GM12891 (cell line): ENCODE measurements around the gene DYNC1H1.

ENCODE experiments used
- DNase-seq: peaks from one replicate; pipeline ENCODE4 v3.0.0; 2011; ENCODE audit warnings: low spot score; ENCODE audit not compliant: insufficient read length
- FAIRE-seq: peaks from 2 replicates; lab custom pipeline; 2011; peaks lifted over from hg19 to GRCh38; lab: Jason Lieb, UNC
- PAX5 ChIP-seq: IDR thresholded peaks from 2 replicates; pipeline ENCODE4 v1.6.1; 2011; ENCODE audit warnings: low read length, moderate library complexity, mild to moderate bottlenecking; ENCODE audit not compliant: insufficient read depth, severe bottlenecking
- POLR2A ChIP-seq: IDR thresholded peaks from 2 replicates; pipeline ENCODE4 v1.6.1; 2011; ENCODE audit warnings: low read depth, low read length, control low read depth
- POLR2AphosphoS5 ChIP-seq: IDR thresholded peaks from 2 replicates; pipeline ENCODE4 v1.6.1; 2011; ENCODE audit warnings: low read depth, low read length, control low read depth
- POU2F2 ChIP-seq: IDR thresholded peaks from 2 replicates; pipeline ENCODE4 v1.6.1; 2011; ENCODE audit warnings: low read depth, mild to moderate bottlenecking, control low read depth, low read length, moderate library complexity
- SPI1 ChIP-seq: IDR thresholded peaks from 2 replicates; pipeline ENCODE4 v1.6.1; 2011; ENCODE audit warnings: low read depth, low read length, control low read depth
- TAF1 ChIP-seq: IDR thresholded peaks from 2 replicates; pipeline ENCODE4 v1.6.1; 2011; ENCODE audit warnings: low read depth, low read length, control low read depth

The DYNC1H1 gene

DNA sequence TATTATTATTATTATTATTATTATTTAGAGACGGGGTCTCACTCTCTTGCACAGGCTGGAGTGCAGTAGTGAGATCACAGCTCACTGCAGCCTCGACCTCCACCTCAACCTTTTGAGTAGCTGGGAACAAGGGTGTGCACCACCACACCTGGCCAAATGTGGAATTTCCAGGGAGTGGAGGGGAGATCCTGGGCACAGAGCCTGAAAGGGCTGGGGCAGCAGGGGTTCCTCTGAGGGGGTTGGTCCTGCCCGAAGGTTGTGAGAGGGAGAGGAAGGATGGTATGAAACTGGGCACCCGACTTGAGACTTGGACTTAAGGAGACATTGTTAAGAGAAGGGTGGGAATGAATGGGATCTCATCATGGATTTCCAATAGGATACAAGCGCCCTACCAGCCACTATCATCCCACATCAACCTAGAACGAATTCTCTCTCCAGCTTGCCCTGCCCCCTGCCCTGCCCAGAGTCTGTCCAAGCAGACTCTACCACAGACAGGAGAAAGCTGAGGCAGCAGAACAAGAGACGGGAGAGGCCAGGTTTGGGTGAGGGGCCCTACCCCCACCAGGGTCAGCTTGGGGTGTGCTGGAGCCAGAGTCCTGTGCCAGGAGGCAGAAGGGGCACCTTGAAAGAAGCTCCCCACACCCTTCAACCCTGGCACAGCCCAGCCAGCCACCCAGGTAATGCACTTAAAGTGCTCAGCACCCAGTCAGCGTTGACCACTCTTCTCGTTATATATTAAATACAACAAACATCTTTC, 2.4 kb upstream of the DYNC1H1 start:
- TF ChIP-seq POLR2A (no peak), TAF1 (no peak), POU2F2 (no peak), POLR2AphosphoS5 (no peak)
- FAIRE-seq (no peak), DNase-seq (no peak)

DNA sequence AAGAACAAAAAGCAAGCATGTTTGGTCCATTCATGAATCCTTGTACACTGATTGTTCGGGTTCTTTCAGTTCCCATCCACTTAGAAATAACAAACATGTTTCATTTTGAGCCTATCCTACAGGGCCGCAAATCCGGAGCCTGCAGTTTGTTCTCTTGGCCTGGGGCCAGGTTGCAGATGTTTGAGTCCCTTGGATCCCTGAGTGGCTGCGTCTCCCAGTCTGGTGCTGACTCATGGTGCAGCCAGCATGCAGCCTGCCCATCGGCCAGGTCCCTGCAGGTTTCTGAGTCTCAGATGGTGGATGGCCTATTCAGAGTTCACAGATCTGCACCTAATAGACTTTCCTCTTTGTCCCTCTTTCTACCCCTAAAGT, 1.9 kb upstream of the DYNC1H1 start:
- DNase-seq (no peak), FAIRE-seq (no peak)
- no peak for TF ChIP-seq POLR2A
- no peak for TF ChIP-seq POLR2AphosphoS5
- no peak for TF ChIP-seq TAF1
- no peak for TF ChIP-seq PAX5
- no peak for TF ChIP-seq SPI1
- no peak for TF ChIP-seq POU2F2

DNA sequence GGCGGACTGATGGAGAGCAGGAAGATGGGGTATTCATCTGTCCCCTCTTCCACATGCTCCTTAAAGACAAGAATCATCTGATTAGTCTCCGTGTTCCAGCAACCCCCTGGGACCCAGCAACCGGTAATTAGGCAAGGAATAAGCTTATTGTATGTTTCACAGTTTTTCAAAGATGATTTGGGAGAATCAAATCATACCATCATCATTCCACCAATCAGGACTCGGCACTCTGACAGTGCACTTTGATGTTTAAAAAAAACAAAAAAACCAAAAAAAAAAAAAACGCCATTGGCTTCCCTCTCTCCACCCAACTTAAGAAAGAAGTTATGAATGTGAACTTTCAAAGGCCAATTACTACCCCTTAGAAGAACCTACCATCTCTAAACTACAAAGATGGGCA, 1.3 kb upstream of the DYNC1H1 start:
- no peak for TF ChIP-seq SPI1
- TF ChIP-seq TAF1 = no peak
- TF ChIP-seq POU2F2 = no peak
- TF ChIP-seq PAX5 = no peak
- TF ChIP-seq POLR2A = no peak
- TF ChIP-seq POLR2AphosphoS5 = no peak
- FAIRE-seq (no peak), DNase-seq (no peak)

DNA sequence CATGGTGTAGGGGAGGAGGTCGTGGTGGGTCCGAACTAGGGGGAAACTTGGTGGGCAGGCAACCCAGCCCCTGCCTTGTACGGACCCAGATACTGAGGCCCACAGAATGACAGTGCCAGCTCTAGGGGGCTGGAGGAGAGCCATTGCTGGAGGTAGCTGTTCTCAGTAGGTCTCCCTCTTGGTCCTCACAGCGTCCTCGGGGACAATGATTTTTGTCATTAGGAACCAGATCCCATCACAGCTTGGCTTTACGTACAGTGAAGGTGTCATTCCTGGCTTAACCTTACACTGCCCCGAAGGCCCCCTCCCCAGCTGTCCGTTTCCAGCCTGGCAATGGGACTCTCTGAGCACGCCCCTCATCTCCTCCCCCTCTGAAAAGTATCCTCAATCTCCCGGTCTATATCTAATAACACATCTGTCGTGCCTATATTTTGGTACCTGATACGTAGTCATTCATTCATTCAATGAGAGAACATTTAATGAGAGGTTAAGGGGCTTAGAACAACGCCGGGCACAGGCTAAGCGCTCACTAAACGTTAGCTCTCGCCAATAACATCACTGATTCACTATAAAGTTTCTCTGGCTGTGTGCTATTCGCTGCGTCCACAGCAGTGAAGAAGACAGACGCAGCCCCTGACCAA, 597 bp upstream of the DYNC1H1 start:
- FAIRE-seq = no peak

DNA sequence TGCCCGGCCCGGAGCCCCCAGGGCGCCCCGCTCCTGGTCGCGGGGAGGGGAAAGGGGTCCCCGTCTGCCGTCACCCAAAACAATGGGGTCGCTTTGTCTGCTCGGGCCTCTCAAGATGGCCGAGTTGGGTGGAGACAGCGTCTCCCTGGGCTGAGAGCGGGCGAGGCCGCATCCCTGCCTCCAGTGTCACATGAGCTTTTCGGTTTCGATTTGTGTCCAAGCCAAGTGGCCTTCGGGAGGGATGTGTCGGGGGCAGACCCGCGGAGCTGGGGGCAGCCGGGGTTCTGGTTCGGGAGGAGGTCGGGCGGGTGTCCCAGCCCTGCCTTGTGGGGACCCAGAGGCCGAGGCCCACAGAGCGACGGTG, 790 bp downstream of the DYNC1H1 start:
- FAIRE-seq (peak; percentile 76), DNase-seq (peak; percentile 56)
- peak; percentile 40; the same call in 1 of the 2 replicates for TF ChIP-seq TAF1
- no peak for TF ChIP-seq SPI1
- TF ChIP-seq POLR2A = 0 out of 2 replicates have a peak, but pooled peaks have one; percentile 24
- peak; percentile 43; the same call in 1 of the 2 replicates for TF ChIP-seq POLR2AphosphoS5
- no peak for TF ChIP-seq PAX5
- no peak for TF ChIP-seq POU2F2

More for the DNA sequence above, 597 bp upstream of the DYNC1H1 start:
- TF ChIP-seq POLR2AphosphoS5 (no peak), POU2F2 (no peak), PAX5 (no peak), POLR2A (no peak), TAF1 (no peak), SPI1 (no peak)
- no peak for DNase-seq

DNA sequence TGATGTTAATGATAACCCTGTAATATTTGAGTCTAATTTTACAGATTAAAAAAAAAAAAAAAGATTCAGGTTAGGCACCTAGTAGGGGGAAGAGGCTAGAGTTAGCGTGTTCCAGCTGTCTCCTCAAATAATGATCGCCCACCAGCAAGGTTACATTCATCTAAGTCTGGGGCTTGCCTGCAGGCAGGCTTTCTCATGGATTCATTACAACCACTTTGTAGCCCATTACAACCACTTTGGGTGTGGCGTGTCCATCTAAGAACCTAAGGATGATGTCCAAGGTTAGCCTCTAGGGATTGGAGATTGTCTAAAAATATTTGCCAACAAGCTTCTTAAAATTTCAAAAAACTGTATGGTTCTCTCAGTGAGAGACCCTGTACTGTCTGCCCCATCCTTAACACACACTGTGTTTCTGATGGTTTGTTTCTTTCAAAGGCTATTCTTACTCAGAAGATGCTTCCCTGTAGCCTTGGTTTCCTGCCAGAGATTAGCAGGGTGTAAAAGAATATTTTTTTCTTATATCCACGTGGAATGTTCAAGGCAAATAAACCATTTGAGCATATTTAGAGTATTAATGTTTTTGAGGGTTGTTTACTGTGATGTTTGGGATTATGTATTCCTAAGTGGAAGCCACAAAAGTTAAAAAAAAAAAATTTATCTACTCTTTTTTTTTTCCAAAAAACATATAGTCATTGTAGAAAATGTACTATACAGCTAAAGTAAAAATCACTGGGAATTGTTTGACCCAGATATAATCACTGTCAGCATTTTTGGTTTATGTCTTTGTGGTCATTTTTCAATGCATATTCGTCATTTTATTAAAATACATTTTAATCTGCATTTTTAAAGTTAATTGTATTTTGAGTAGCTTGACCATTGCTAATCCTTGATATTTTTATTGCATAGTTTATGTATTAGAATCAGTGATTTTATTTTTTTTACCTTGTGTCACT, 1.7 kb downstream of the DYNC1H1 start:
- TF ChIP-seq POU2F2 (no peak), POLR2AphosphoS5 (no peak), TAF1 (no peak), PAX5 (no peak), SPI1 (no peak), POLR2A (no peak)
- no peak for FAIRE-seq

DNA sequence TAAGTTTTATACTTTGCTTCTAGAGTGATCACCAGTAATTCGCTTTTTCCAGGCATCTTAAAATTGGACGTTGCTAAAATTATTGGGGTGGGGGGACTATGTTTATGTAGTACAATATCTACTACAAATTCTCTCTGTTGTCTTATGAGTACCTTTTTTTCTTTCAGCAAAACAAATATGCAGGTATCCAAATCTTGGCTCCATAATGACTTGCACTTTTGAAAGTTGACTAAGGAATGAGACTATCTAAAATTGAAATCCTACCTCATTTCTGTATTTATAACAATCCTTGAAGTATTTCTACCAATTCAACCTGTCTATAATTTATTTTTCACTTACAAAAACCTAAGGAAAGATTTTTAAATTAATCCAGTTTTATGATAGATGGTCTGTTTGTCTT, 2.4 kb downstream of the DYNC1H1 start:
- FAIRE-seq (no peak), DNase-seq (no peak)
- TF ChIP-seq SPI1 = no peak
- no peak for TF ChIP-seq PAX5
- no peak for TF ChIP-seq POLR2AphosphoS5
- no peak for TF ChIP-seq POU2F2
- no peak for TF ChIP-seq TAF1
- no peak for TF ChIP-seq POLR2A

More for the DNA sequence above, 1.7 kb downstream of the DYNC1H1 start:
- DNase-seq = no peak

DNA sequence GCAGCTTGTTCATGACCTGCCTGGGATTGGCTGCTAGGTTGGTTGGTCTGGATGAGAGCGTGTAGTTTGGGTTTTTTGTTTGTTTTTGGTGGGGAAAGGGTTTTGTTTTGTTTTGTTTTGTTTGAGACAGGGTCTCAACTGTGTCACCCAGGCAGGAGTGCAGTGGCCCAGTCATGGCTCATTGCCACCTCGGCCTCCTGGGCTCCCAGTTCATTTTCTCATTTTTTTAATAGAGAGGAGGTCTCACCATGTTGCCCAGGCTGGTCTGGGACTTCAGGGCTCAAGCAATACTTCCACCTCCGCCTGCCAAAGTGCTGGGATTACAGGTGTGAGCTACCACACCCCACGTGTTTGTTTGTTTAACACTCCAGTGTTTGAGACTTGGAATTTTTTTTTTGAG, 3.8 kb downstream of the DYNC1H1 start:
- no peak for DNase-seq
- peak; percentile 23 for FAIRE-seq
- TF ChIP-seq PAX5 = no peak
- no peak for TF ChIP-seq POLR2AphosphoS5
- TF ChIP-seq TAF1 = no peak
- no peak for TF ChIP-seq POLR2A
- no peak for TF ChIP-seq SPI1
- no peak for TF ChIP-seq POU2F2

DNA sequence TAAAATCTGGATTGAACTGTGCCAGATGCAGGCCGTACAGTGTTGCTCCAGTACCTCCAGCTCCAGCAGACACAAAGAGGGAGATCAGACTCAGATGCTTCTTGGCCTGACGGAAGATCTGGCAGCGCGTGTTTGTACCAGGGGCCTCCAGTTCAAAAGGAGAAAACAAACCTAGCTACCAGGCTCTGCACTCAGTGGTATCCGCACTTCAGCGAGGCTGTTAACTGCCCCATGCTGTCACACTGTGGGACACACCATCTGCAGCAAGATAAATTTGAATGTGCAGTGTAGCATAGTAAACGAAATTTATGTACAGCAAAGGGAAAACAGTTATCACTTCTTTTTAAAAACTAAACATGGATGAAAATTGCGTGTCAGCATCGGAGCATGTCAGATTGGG, 5.1 kb downstream of the DYNC1H1 start:
- FAIRE-seq = peak; percentile 80
- TF ChIP-seq POLR2AphosphoS5 = no peak
- TF ChIP-seq POLR2A = no peak
- no peak for TF ChIP-seq TAF1
- DNase-seq = no peak
